GM23248 (cell line): ENCODE measurements around the gene PASD1.

Experiments used
- EZH2 ChIP-seq: fragments of 200-600 bp; sonication (generic); IDR thresholded peaks from 2 replicates; pipeline ENCODE4 v1.6.1; 2018; ENCODE audit warnings: antibody characterized with exemption, mild to moderate bottlenecking; ENCODE audit not compliant: insufficient read depth, poor library complexity, severe bottlenecking
- EZH2phosphoT487 ChIP-seq: fragments of 200-600 bp; sonication (generic); IDR thresholded peaks from 2 replicates; pipeline ENCODE4 v1.6.1; 2018; ENCODE audit warnings: antibody characterized with exemption, moderate library complexity, mild to moderate bottlenecking, low read depth; ENCODE audit not compliant: insufficient read depth

DNA sequence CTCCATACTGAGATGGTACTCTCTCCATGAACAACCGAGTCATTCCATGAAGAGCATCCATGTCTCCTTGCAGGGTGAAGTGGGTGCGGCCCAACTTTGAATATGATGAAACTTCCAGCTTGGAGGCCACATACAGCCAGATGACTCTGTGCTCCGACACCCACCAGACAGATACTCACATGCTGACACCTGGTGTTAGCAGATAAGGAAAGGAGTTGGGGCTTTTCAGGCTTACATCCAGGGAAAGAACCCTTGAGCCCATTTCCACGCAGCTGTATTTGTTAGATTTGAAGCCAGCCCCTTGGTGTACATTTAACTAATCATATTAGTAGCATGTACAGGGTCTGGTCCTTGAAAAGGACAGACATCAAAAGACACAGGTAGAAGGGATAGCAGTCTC is 69.7 kb downstream of the PASD1 start:
- TF ChIP-seq EZH2: no peak
- no peak for TF ChIP-seq EZH2phosphoT487
